LHCN-M2 (cell line): Measurements from ENCODE around the gene CD247. TPM values are rescaled to one million over a fixed set of nuclear protein-coding genes. Genes with fewer than 3 reads are reported as not detected.

Source experiments
- DNase-seq: peaks from one replicate; pipeline ENCODE4 v3.0.0-alpha.2; 2012; ENCODE audit warnings: low read depth
- total RNA-seq: library from RNA; depleted of rRNA; stranded (reverse); fragments of >200 nt; gene quantifications from 2 replicates; pipeline ENCODE4 v1.2.3, GENCODE V29; 2014

Gene CD247
- total RNA-seq, 1 experiment from 2014 or later = not detected

GRCh38 chr1:167542109-167543032 is 24.0 kb upstream of the CD247 start:
- no peak for DNase-seq

GRCh38 chr1:167541610-167542009 is 23.3 kb upstream of the CD247 start:
- no peak for DNase-seq

DNA sequence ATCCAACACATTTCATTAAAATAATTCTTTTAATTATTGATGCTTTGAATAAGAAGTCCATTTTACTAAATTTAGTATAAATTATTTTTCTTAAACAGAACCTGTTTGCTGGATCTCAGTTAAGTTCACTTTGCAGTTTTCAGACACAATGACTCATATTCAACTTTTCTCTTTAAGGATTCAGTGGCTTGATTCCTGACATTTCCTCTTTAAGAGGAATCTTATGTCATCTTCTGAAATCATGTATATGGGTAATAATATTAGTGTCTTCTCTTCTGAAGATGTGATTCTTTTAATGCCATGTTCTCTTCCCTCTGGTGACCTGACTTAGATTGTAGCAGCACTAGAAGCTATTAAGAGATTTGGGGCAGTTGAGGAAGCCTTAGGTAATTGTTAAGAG is 22.7 kb upstream of the CD247 start:
- no peak for DNase-seq

DNA sequence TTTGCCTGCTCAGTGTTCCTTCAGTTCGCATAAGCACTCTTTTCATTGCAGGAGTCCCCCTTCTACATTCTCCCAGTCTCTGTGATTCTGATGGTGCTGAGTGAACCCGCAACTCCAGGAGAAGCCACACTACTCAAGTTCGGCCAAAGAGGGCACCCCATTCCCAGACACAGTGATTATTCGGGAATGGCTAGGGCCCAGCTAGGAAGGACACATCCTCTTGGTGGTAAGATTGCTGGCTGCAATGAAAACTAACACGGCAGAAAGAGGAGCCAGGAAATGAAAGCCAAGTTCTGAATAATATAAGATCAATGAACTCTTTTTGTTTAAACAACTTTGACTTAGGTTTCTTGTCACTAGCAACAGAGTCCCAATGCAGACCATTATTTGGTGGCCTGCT is 20.3 kb upstream of the CD247 start:
- peak; percentile 34 for DNase-seq

DNA sequence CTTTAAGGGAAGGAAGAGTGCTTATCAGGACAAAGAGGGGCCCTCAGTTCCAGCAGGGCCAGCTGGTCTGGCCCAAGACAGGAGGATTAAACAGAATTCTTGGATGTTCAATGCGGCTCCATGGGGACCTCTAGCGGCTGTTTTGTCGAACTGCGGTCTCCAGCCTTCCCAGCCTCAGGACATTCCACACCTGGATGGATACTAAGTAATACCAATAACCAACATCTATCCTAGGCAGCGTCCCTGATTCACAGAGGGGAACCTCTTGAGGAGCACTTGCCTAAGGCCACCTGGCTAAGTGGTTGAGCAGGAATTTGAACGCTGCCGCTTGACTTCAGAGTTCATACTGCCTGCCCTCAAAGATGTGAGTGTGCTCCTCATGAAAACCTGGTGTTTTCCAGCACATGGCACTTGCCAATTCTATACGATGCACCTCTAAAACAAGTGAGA is 15.5 kb upstream of the CD247 start:
- DNase-seq = peak; percentile 47

DNA sequence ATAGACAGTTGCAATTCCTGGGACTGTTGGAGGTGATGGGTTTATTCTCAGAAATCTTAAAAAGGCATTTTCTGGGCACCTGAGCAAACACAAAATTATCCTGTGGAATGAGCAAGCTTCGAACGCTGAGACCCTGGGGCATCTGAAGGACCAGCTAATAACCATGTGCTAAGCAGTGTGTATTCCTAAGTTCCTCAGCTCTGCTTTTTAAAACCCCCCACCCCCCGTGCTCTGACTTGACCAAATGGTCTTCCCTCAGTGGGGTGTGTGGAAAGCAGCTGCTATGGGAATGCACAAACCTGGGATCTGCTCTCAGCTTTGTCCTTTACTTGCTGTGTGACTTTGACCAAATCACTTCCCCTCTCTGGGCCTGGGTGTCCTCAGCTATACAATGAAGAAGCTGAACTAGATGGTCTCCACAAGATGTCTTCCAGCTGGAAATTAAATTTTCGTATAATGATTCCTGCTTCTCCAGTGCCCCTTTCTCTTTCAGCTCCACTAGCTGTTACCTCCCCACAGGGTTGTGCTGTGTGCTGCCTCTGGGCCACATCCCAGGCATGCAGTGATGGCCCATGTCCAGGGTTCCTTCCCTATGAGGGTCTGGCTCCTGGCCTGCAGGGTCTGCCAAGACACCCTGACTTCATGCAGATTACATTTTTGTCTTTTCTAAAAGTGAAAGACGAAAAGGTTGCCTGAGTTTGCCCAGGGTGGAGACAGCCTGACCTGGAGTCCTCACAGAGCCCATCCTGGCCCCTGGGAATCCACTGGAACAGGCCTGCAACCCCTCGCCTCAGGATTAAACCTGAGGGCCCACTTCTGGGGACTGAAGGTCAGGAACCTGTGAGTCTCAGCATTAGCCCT is 14.9 kb upstream of the CD247 start:
- DNase-seq = no peak

DNA sequence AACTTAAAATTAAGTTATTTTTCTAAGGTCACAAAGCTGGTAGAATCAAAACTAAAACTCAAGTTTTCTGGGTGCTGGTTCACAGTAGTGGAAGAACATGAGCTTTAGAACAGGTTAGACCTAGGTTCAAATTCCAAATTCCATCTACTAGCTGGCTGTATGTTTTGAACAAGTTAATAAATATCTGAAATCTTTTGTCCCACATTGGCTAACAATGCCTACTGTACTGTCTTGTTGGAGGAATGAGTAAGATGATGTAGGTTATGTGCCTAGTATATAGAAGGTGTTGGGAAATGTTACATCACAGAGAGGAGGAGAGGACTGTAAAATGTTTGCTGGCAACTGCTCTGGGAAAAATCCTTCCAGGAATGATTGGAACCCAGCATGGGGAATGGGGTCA is 14.0 kb upstream of the CD247 start:
- DNase-seq = no peak

DNA sequence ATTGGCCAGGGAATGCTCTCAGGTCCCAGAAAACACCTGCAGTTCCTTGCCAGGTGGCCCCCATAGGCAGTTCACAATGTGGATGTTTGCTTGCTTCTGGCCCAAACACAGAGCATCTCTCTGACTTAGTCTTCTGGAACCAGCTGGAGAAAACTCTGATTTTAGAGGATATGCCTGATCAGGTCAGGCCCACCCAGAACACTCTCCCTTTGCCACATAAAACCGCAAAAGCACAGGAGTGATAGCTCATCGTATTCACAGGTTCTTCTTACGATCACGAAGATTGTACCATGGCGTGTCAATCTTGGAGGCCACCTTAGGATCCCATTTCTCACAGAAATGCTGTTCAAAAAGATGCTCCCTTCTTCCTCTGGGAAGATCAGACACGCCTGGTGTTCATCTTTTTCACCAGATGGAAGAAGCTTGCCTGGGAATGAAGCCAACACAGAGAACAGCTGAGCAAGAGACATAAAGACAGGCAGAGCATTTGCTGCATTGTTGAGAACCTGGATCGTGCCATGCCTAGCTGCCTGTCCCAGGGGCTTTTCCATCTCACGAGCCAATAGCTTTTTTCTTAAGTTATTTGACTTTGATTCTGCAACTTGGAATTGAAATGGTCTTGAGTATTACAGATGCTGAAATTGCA is 11.6 kb upstream of the CD247 start:
- DNase-seq = peak; percentile 78

- no peak for DNase-seq
Observed at GRCh38 chr1:167528057-167528728, 9.9 kb upstream of the CD247 start.

DNA sequence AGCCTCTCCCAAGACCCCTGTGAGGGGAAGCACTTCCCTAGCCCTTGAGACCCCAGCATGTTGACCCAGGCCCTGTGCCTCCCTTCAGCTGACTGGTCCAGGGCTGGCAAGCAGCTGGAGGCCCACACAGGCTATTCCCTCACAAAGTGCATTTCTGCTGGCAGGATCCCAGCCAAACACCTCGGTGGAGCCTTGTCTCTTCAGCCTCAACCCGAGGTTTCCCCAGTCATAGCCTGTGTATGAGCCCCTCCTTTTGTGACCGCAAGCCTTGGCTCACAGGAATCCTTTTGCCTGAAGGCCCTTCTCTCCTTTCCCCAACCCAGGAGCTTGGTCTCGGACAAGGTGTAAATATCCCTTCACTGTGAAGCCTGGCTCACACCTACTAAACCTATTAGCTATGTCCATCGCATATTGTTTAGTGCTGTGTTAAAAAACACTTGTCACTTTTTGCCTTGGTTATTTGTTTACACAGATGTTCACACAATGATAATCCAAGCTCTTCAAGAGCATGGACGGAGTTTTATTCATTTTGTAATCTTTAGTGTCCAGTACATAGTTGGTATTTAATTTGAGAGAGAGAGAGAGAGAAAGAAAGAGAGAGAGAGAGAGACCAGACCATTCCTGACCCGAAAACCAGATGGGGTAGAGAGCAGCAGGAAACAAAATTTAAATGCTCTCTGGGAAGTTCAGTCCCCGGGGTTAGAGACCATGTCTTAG is 8.5 kb upstream of the CD247 start:
- no peak for DNase-seq

GRCh38 chr1:167524651-167525050 is 6.3 kb upstream of the CD247 start:
- DNase-seq = peak; percentile 40

- DNase-seq = peak; percentile 10
Observed at GRCh38 chr1:167522246-167522645, 3.9 kb upstream of the CD247 start.

- DNase-seq = no peak
Observed at GRCh38 chr1:167520711-167521206, 2.4 kb upstream of the CD247 start.

GRCh38 chr1:167517535-167518330 is 596 bp downstream of the CD247 start:
- DNase-seq = no peak

GRCh38 chr1:167516404-167517388 is 1.6 kb downstream of the CD247 start:
- DNase-seq = no peak

- DNase-seq = no peak
Observed at GRCh38 chr1:167515893-167516321, 2.4 kb downstream of the CD247 start.

- DNase-seq = no peak
Observed at GRCh38 chr1:167515461-167515860, 2.9 kb downstream of the CD247 start.

- DNase-seq = no peak
Observed at GRCh38 chr1:167514288-167514687, 4.0 kb downstream of the CD247 start.
